Cardiac fibroblast (primary cell): ENCODE measurements around the gene MCF2L2.

Experiments used
- DNase-seq, 2 donors: peaks; one replicate each; pipeline versions ENCODE4 v3.0.0 to v3.0.0-alpha.2; 2010; ENCODE audit warnings: low read depth in 2 of 2
- H3K4me3 ChIP-seq, 2 donors: replicated peaks in 1 of 2; 1 replicate in 1 of 2; 2 replicates in 1 of 2; pipeline ENCODE4 v1.5.1; 2011; ENCODE audit warnings: low read depth in 2 of 2, low read length in 2 of 2, mild to moderate bottlenecking in 2 of 2, moderate library complexity in 1 of 2
- CTCF ChIP-seq: IDR thresholded peaks from one replicate; pipeline ENCODE4 v1.5.1; 2011; ENCODE audit warnings: low read depth, mild to moderate bottlenecking, low read length, inconsistent platforms

The MCF2L2 gene

GRCh38 chr3:183213415-183214276 lies 214.8 kb downstream of the MCF2L2 start:
- no peak for TF ChIP-seq CTCF
- DNase-seq = no peak
- no peak overlapping the region for H3K4me3 ChIP-seq

GRCh38 chr3:183212565-183212964 lies 215.9 kb downstream of the MCF2L2 start:
- no peak for TF ChIP-seq CTCF
- no peak overlapping the region for H3K4me3 ChIP-seq
- no peak for DNase-seq

- TF ChIP-seq CTCF = no peak
- no peak overlapping the region for H3K4me3 ChIP-seq
- DNase-seq = no peak
These were observed 216.3 kb downstream of the MCF2L2 start for GRCh38 chr3:183212096-183212495.

DNA sequence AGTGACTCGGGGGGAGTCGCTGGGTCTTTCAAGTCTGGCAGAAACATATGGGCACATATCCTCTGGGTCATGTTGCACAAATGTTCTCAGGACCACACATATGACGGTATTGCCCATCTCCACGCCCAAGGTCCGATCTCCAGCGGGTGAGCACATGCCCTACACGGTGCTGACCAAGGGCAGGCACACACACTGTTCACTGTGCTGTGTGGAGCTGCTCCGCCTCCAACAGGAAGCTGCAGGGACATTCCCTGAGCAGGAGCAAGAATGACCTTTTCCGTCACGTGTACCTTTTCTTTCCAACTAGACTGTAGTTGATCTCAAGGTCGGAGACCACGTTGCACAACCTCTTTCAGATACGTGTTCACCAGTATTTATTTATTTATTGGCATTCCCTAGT lies 217.1 kb downstream of the MCF2L2 start:
- H3K4me3 ChIP-seq = no peak overlapping the region
- TF ChIP-seq CTCF = no peak
- DNase-seq = no peak

DNA sequence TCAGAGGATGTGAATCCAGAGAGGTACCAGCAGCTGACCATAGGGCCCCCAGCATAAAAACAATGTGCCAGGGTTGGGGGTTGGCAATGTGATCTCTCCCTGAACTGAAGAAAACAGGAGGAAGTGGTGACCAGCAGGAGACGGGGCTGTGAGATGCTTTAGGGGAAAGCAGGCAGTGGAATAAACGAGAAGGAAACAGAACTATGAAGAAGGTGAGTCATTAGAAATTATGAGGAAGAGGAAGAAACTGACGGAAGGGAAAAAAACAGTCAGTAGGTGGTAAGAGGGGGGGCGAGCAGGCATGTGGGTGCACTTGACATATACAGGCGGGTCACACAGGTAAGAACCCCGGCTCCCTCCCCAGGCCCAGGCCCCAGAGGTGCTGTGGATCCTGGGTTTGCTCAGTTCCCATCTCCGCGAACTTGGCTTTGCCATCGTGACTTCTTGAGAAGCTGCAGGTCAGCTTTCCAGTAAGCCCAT lies 217.5 kb downstream of the MCF2L2 start:
- TF ChIP-seq CTCF = no peak
- no peak for DNase-seq
- H3K4me3 ChIP-seq = no peak overlapping the region

DNA sequence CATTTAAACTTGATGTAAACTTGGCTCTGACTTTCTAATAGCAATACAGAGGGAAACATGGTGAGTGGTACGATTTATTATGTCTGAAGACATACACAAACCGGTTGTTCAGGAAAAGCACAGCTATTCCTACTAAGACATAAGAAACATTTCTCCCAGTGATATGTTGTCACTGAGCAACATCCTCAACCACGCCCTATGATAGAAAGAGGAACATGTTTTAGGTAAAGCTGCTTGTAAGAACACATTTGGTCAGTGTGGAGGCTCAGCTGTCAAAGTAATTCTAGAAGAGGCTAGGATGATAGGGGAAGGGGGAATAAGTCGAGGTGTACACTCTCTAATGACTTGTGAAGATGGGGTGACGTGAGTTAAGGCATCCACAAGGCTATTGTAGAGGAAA lies 218.1 kb downstream of the MCF2L2 start:
- TF ChIP-seq CTCF = no peak
- H3K4me3 ChIP-seq = no peak overlapping the region
- no peak for DNase-seq
